Measurements from ENCODE around the gene MEN1.

The MEN1 gene

GRCh38 chr11:64801561-64802369 lies 8.6 kb downstream of the MEN1 start:
- no peak for DNase-seq (ENCODE audit: low read depth)

GRCh38 chr11:64801158-64801464 lies 9.2 kb downstream of the MEN1 start:
- no peak for DNase-seq (ENCODE audit: low read depth)

- DNase-seq (ENCODE audit: low read depth): no peak
These were observed 9.8 kb downstream of the MEN1 start for GRCh38 chr11:64800303-64801157.

- no peak for DNase-seq (ENCODE audit: low read depth)
These were observed 10.6 kb downstream of the MEN1 start for GRCh38 chr11:64799623-64800302.

- no peak for DNase-seq (ENCODE audit: low read depth)
These were observed 11.1 kb downstream of the MEN1 start for GRCh38 chr11:64799256-64799622.

- no peak for DNase-seq (ENCODE audit: low read depth)
These were observed 13.4 kb downstream of the MEN1 start for GRCh38 chr11:64796757-64797541.

- DNase-seq (ENCODE audit: low read depth): no peak
These were observed 14.1 kb downstream of the MEN1 start for GRCh38 chr11:64796047-64796756.

GRCh38 chr11:64794526-64794925 lies 15.8 kb downstream of the MEN1 start:
- no peak for DNase-seq (ENCODE audit: low read depth)

- no peak for DNase-seq (ENCODE audit: low read depth)
These were observed 16.8 kb downstream of the MEN1 start for GRCh38 chr11:64793271-64794160.

GRCh38 chr11:64792482-64792881 lies 17.9 kb downstream of the MEN1 start:
- DNase-seq (ENCODE audit: low read depth): no peak

- DNase-seq (ENCODE audit: low read depth): no peak
These were observed 18.5 kb downstream of the MEN1 start for GRCh38 chr11:64791781-64792291.

GRCh38 chr11:64790205-64791095 lies 19.9 kb downstream of the MEN1 start:
- no peak for DNase-seq (ENCODE audit: low read depth)

- no peak for DNase-seq (ENCODE audit: low read depth)
These were observed 20.8 kb downstream of the MEN1 start for GRCh38 chr11:64789331-64790204.

- DNase-seq (ENCODE audit: low read depth): no peak
These were observed 21.8 kb downstream of the MEN1 start for GRCh38 chr11:64788321-64789215.

GRCh38 chr11:64787526-64788320 lies 22.6 kb downstream of the MEN1 start:
- no peak for DNase-seq (ENCODE audit: low read depth)

- no peak for DNase-seq (ENCODE audit: low read depth)
These were observed 24.0 kb downstream of the MEN1 start for GRCh38 chr11:64786308-64786707.

Data from activated T-cell treated with anti-CD3 and anti-CD28 coated beads for 24 hours (primary cell).